Measurements from ENCODE around the gene ADCK1. TPM values are rescaled to one million over a fixed set of nuclear protein-coding genes. Genes with fewer than 3 reads are reported as not detected.

ADCK1 gene
- total and polyA plus RNA-seq, 2 of the 13 experiments (the other 11 are each of a cell fraction or from before 2014, with no cell fraction given) = 3.9 to 6.3 TPM

GRCh38 chr14:77786148-77786547 lies 13.8 kb upstream of the ADCK1 start:
- BruUV-seq (replicated peaks) = no TSS peak
- Histone ChIP-seq H3K79me2 (ENCODE audit: insufficient read depth, low read length) (no peaks in the 10 kb centered on the region), H3K36me3 (replicated peaks in 1 of 2; ENCODE audit: control insufficient read depth in 1 of 2, insufficient read depth in 2 of 2, low read length in 2 of 2) (no peaks in the 10 kb centered on the region), H2AFZ (ENCODE audit: low read length) (no peak overlapping the region), H3K27me3 (ENCODE audit: control insufficient read depth in 1 of 2, insufficient read depth in 2 of 2, low read length in 2 of 2) (no peaks in the 10 kb centered on the region), H3K27ac (ENCODE audit: extremely low read length, insufficient read depth, low read length) (no peak overlapping the region), H3K9me3 (ENCODE audit: low read length) (no peaks in the 10 kb centered on the region), H4K20me1 (ENCODE audit: insufficient read depth, low read length) (no peaks in the 10 kb centered on the region), H3K4me3 (replicated peaks in 1 of 3; ENCODE audit: insufficient read depth in 1 of 3, low read depth in 2 of 3, low read length in 3 of 3) (no peak overlapping the region), H3K4me1 (ENCODE audit: insufficient read depth, low read length) (peaks cover 27% of the 10 kb centered on the region), H3K4me2 (ENCODE audit: low read depth, low read length) (no peak overlapping the region), H3K9ac (ENCODE audit: insufficient read depth, low read depth, low read length) (no peak overlapping the region)
- intact Hi-C loops (cut with micrococcal nuclease; ENCODE audit: unreplicated experiment) = no loop called here
- ATAC-seq (no peak), FAIRE-seq (no peak), DNase-seq (ENCODE audit: low spot score) (no peak)
- ChIA-PET POLR2A (no interaction called here), CTCF (ENCODE audit: low intra/inter-chr PET ratio, low total read pairs) (no interaction called here)
- TF ChIP-seq KLF15 (CRISPR knock-in tag; IDR thresholded peaks at IDR 0.05; ENCODE audit: borderline replicate concordance) (no peak), NFKB2 (CRISPR knock-in tag; IDR thresholded peaks at IDR 0.05; ENCODE audit: borderline replicate concordance) (no peak), ZFP82 (CRISPR knock-in tag; IDR thresholded peaks at IDR 0.05; ENCODE audit: borderline replicate concordance) (no peak), ZNF251 (CRISPR knock-in tag; IDR thresholded peaks at IDR 0.05) (no peak), ONECUT2 (CRISPR knock-in tag; IDR thresholded peaks at IDR 0.05) (no peak), ZNF564 (CRISPR knock-in tag; IDR thresholded peaks at IDR 0.05) (no peak), REXO4 (CRISPR knock-in tag; IDR thresholded peaks at IDR 0.05; ENCODE audit: borderline replicate concordance) (no peak), ZNF629 (CRISPR knock-in tag; conservative IDR thresholded peaks at IDR 0.05) (no peak)
- TF ChIP-seq, protein P1, sequence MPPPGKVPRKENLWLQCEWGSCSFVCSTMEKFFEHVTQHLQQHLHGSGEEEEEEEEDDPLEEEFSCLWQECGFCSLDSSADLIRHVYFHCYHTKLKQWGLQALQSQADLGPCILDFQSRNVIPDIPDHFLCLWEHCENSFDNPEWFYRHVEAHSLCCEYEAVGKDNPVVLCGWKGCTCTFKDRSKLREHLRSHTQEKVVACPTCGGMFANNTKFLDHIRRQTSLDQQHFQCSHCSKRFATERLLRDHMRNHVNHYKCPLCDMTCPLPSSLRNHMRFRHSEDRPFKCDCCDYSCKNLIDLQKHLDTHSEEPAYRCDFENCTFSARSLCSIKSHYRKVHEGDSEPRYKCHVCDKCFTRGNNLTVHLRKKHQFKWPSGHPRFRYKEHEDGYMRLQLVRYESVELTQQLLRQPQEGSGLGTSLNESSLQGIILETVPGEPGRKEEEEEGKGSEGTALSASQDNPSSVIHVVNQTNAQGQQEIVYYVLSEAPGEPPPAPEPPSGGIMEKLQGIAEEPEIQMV (CRISPR knock-in tag; IDR thresholded peaks at IDR 0.05; ENCODE audit: low read depth) = no peak
- 15% methylated on average over 4 of the region's 4 CpGs for WGBS (ENCODE audit: low lambda C conversion rate)
- in situ Hi-C loops (cut with HindIII; ENCODE audit: extremely low pct_ligation_motif_present, low pct_unique_long_range_greater_than_20kb) = no loop called here

Measured in HepG2 (cell line).